Ovary (tissue), 9 donors: ENCODE results near the gene C1QTNF8. TPM values are rescaled to one million over a fixed set of nuclear protein-coding genes. Genes with fewer than 3 reads are reported as not detected.

Experiments used
- DNase-seq, 5 donors: peaks; one replicate each; pipeline ENCODE4 v3.0.0-alpha.2; 2019 to 2020
- H3K27ac ChIP-seq, 2 donors: fragments of 200-600 bp; one replicate each; pipeline versions ENCODE4 v1.5.1 to v1.8.0; 2019 to 2022
- H3K27me3 ChIP-seq: fragments of 200-600 bp; one replicate; pipeline ENCODE4 v1.8.0; 2022
- H3K36me3 ChIP-seq: fragments of 200-600 bp; sonication (generic); one replicate; pipeline ENCODE4 v1.5.1; 2019
- H3K4me1 ChIP-seq: one replicate; pipeline ENCODE4 v1.8.1; 2013; ENCODE audit warnings: mild to moderate bottlenecking, moderate library complexity; ENCODE audit not compliant: insufficient read depth
- H3K4me3 ChIP-seq: fragments of 200-600 bp; sonication (generic); one replicate; pipeline ENCODE4 v1.5.1; 2017
- H3K9me3 ChIP-seq, 2 donors: fragments of 200-600 bp in 1 of 2; sonication (generic) in 1 of 2; one replicate each; pipeline versions ENCODE4 v1.5.1 to v1.8.1; 2013 to 2019; ENCODE audit warnings: mild to moderate bottlenecking in 1 of 2, moderate library complexity in 1 of 2
- EP300 ChIP-seq: sonication (generic); formaldehyde crosslinking; IDR thresholded peaks from one replicate; pipeline ENCODE4 v1.6.1; 2017; ENCODE audit warnings: antibody characterized with exemption
- POLR2A ChIP-seq: fragments of 450-650 bp; IDR thresholded peaks from one replicate; pipeline ENCODE4 v1.6.1; 2017; ENCODE audit warnings: antibody characterized with exemption, mild to moderate bottlenecking, moderate library complexity
- WGBS, 3 donors: extraction: QIAGEN DNeasy Blood & Tissue Kit in 1 of 3; methylation state at CpG; one replicate each; pipeline versions ENCODE4 v1.1.5 to v1.1.7; 2013 to 2017; 5-methylcytosine and 5-hydroxymethylcytosine counted together
- intact Hi-C, 4 donors: fragments of 100-400 bp; cut with DNase I; formaldehyde crosslinking; loops; one replicate each; pipeline versions ENCODE4 v1.11.0 to v1.15.1; 2022 to 2023
- polyA plus RNA-seq, 2 donors: library from polyadenylated mRNA; stranded (reverse); fragments of 200-250 nt in 1 of 2; fragments of 350-450 nt in 1 of 2; fragmentation: Illumina TruSeq in 1 of 2; extraction: RNeasy Lipid Tissue Mini Kit (QIAGEN cat#74804) in 1 of 2; gene quantifications; one replicate each; pipeline ENCODE4 v1.2.3, GENCODE V29; 2013 to 2014
- total RNA-seq, 7 donors: library from RNA; depleted of rRNA in 2 of 7; stranded (reverse); fragments of >200 nt in 2 of 7; fragmentation: NEBNext Ultra II Directional in 3 of 7; extraction: Animal tissue kit (Norgen Biotek cat#: 25700) in 3 of 7; gene quantifications; one replicate each; pipeline versions ENCODE4 v1.1.0 to v1.2.4, GENCODE V29; 2016 to 2023
- TF ChIP-seq, protein P1 (sequence below), 3 donors: fragments of 450-650 bp in 2 of 3; fragments of 200-600 bp in 1 of 3; IDR thresholded peaks; one replicate each; pipeline versions ENCODE4 v1.5.1 to v1.8.0; 2016 to 2022; ENCODE audit warnings: antibody characterized with exemption in 3 of 3, mild to moderate bottlenecking in 1 of 3
- donor health status: DM: no; HTN: no; CAD: no; lungs with moderate emphysema.
- donor health status: DM: no; HTN: no; CAD: no.
- donor health status: Bipolar disorder and iron deficiency.
- donor health status: DM: yes; HTN: yes; CAD: no.
- donor health status: DM: no; HTN: no; CAD: no.
- donor health status: DM: yes; HTN: yes; CAD: no.

C1QTNF8 gene
- total and polyA plus RNA-seq, 9 donors, result 0.80 TPM; not detected in 8

DNA sequence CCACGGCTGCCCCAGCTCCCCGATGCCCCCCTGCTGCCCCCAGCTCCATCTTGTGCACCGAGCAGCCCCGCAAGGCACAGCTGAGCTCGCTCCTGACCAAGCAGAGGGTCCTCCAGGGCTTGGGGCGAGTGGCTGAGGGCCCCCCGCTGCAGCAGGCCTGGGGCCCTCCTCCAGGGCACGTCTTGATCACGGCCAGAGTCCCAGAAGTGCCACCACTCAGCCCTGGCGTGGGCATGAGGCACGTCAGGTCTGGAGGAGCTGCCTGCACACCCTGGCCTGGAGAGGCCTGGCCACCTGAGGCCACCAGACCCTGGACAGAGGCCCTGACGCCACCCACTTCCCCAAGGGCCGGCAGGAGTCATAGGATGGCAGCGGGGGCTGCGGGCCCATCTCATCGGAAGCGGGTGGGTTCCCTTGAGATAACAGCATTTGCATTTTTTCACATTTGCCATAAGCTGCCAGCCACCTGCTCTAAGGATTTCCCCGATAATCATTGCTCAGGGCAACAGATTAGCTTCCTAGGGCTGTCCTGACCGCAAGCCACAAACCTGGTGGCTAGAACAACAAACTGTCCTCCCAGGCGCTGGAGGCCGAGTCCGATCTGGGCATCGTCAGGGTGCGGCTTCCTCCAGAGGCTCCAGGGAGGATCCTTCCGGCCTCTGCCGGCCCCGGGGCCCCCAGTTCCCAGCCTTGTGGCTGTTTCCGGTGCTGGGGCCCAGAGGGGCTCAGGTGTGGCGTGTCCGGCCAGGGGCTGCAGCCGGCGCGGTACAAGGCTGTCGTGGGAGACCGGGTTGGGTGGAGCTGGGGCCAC lies 23.9 kb upstream of the C1QTNF8 start:
- H3K36me3 ChIP-seq, result no peaks in the 10 kb centered on the region
- H3K9me3 ChIP-seq, result no peaks in the 10 kb centered on the region
- intact Hi-C loops, result no loop called here
- H3K4me1 ChIP-seq, result no peaks in the 10 kb centered on the region
- no peak overlapping the region for H3K27ac ChIP-seq
- no peaks in the 10 kb centered on the region for H3K27me3 ChIP-seq
- no peak overlapping the region for H3K4me3 ChIP-seq
- 79 to 86% (median 85%) methylated on average over 28 to 35 of the region's 35 CpGs for WGBS, 3 donors
- TF ChIP-seq, protein P1, sequence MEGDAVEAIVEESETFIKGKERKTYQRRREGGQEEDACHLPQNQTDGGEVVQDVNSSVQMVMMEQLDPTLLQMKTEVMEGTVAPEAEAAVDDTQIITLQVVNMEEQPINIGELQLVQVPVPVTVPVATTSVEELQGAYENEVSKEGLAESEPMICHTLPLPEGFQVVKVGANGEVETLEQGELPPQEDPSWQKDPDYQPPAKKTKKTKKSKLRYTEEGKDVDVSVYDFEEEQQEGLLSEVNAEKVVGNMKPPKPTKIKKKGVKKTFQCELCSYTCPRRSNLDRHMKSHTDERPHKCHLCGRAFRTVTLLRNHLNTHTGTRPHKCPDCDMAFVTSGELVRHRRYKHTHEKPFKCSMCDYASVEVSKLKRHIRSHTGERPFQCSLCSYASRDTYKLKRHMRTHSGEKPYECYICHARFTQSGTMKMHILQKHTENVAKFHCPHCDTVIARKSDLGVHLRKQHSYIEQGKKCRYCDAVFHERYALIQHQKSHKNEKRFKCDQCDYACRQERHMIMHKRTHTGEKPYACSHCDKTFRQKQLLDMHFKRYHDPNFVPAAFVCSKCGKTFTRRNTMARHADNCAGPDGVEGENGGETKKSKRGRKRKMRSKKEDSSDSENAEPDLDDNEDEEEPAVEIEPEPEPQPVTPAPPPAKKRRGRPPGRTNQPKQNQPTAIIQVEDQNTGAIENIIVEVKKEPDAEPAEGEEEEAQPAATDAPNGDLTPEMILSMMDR (IDR thresholded peaks at IDR 0.05), result no peak
- no peak for DNase-seq

DNA sequence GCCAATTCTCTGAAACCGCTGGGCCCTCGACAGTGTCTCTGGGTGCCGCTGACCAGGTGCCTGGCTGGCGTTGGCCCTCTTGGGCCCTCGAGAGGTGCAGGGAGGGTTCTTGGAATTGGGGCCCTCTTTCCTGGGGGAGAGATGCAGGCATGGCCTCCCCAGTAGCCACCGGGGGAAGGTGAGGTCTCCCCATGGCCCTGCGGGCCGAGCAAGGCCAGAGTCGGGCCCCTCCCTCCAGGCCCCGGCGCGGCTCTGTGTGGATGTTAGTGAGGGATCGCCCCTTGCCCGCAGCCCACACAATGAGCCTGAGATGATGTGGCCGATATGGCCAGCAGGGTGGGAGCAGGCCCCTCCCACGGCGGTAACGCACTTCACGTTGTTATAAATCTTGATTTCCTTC lies 23.1 kb upstream of the C1QTNF8 start:
- Histone ChIP-seq H3K4me3 (no peak overlapping the region), H3K27ac (no peak overlapping the region), H3K9me3 (no peaks in the 10 kb centered on the region), H3K4me1 (no peaks in the 10 kb centered on the region), H3K36me3 (no peaks in the 10 kb centered on the region), H3K27me3 (no peaks in the 10 kb centered on the region)
- DNase-seq, result no peak
- TF ChIP-seq EP300 (no peak), POLR2A (no peak)
- TF ChIP-seq, protein P1 (IDR thresholded peaks at IDR 0.05), result no peak
- intact Hi-C loops, result no loop called here
- WGBS, 3 donors, result 75 to 86% (median 83%) methylated on average over 19 of the region's 19 CpGs

DNA sequence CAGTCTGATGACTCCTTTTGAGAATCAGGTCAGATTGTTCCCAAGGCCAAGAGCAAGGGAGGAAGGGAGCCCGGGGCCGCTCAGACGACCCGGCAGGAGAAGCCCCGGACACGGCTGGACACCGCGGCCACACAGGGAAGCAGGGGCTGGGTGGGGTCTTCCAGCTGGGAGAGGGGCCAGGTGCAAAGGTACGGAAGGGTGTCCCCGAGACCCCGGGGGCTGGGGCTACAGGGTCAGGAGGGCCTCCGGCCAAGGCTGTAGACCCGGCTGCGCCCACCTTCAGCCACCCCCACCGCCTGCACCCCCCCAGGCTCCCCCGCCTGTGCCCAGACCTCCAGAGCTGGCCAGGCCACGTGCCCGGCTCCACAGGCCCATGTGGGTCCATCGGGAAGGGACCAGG lies 21.9 kb upstream of the C1QTNF8 start:
- WGBS, 3 donors, result 44 to 66% (median 52%) methylated on average over 17 to 19 of the region's 19 CpGs
- no peaks in the 10 kb centered on the region for H3K4me1 ChIP-seq
- TF ChIP-seq POLR2A (no peak), EP300 (no peak)
- TF ChIP-seq, protein P1 (IDR thresholded peaks at IDR 0.05), result no peak
- no peaks in the 10 kb centered on the region for H3K9me3 ChIP-seq
- no peaks in the 10 kb centered on the region for H3K27me3 ChIP-seq
- H3K4me3 ChIP-seq, result no peak overlapping the region
- no peak overlapping the region for H3K27ac ChIP-seq
- no peaks in the 10 kb centered on the region for H3K36me3 ChIP-seq
- no peak for DNase-seq
- intact Hi-C loops, result no loop called here

DNA sequence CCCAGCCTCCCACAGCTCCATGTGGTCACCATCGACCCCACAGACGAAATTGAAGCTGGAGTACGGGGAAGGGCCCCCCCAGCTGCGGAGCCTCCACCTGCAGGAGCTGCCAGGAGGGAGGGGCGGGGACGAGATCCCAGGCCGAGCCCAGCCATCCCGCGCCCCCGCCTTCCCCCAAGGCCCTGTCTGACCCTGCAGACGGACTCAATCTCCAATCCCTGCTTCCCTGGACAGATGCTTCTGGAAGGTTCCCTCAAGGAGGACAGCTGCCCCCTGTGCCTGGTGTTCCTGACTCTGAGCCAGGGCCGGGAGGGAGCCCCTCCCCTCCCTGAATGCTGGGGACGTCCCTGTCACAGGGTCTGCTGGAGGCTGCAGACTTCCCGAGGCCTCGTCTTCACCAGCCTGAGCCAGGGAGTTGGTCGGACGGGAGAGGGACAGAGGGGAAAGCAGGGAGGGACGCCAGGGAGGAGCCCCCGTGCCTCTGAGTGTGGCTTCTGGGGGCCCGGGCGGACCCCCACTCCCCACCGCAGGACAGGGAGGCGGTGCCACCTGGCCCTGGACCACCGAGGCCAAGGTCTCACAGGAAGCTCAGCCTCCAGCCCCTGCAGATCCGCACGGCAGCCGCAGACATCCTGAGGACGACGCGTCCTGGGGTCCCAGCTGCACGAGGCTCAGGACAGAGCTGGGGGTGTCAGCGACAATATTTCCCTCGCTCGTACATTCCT lies 21.3 kb upstream of the C1QTNF8 start:
- Histone ChIP-seq H3K27ac (no peak overlapping the region), H3K9me3 (no peaks in the 10 kb centered on the region), H3K4me1 (no peaks in the 10 kb centered on the region), H3K27me3 (no peaks in the 10 kb centered on the region), H3K4me3 (no peak overlapping the region), H3K36me3 (no peaks in the 10 kb centered on the region)
- TF ChIP-seq EP300, result no peak
- no peak for TF ChIP-seq POLR2A
- TF ChIP-seq, protein P1 (IDR thresholded peaks at IDR 0.05), result no peak
- 33 to 48% (median 39%) methylated on average over 33 to 34 of the region's 34 CpGs for WGBS, 3 donors
- DNase-seq, result no peak
- intact Hi-C loops, result no loop called here
